Measurements from ENCODE around the gene GRAMD2B. TPM values are rescaled to one million over a fixed set of nuclear protein-coding genes. Genes with fewer than 3 reads are reported as not detected.

The GRAMD2B gene
- total and polyA plus RNA-seq, 3 donors from 2014 or later: 10.8 to 35.0 (median 23.5) TPM

Other genes with a start within 250 kb of the GRAMD2B start
- gene ALDH7A1, start 171.8 kb downstream of the GRAMD2B start, total RNA-seq: 10 to 100 TPM; 57.2 to 68.3 TPM
- gene ALDH7A1, start 171.8 kb downstream of the GRAMD2B start, polyA plus RNA-seq (ENCODE audit: insufficient read depth, low read depth, low replicate concordance): 50.0 TPM
- 10 to 100 TPM; 48.9 to 55.6 TPM for gene PHAX, start 177.5 kb downstream of the GRAMD2B start, total RNA-seq
- gene PHAX, start 177.5 kb downstream of the GRAMD2B start, polyA plus RNA-seq (ENCODE audit: insufficient read depth, low read depth, low replicate concordance): 21.2 TPM